SIG-M5 treated with dmso at 0.1 percent for 504 hours (cell line): ENCODE measurements around the gene MCHR1.

Source experiments
- DNase-seq: peaks from one replicate; lab custom pipeline; 2025; ENCODE audit not compliant: unreplicated experiment; lab: John Stamatoyannopoulos, UW

MCHR1 gene

GRCh38 chr22:40723396-40723933, 44.2 kb downstream of the MCHR1 start:
- no peak for DNase-seq

DNA sequence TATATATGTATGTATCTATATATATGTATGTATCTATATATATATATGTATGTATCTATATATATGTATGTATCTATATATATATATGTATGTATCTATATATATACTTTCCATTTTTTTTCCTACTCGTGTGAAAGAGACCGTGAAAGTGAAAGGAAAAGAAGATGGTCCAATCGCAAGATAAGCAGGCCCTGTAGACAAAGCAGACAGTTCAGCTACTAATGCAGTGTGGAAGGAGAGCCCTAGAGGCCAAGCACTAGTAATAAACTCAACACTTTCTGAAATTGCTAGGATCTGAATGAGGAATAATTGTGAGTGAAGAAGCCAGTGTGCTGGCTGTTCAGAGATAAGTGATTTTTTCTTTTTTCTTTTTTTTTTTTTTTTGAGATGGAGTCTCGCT, 47.2 kb downstream of the MCHR1 start:
- no peak for DNase-seq

DNA sequence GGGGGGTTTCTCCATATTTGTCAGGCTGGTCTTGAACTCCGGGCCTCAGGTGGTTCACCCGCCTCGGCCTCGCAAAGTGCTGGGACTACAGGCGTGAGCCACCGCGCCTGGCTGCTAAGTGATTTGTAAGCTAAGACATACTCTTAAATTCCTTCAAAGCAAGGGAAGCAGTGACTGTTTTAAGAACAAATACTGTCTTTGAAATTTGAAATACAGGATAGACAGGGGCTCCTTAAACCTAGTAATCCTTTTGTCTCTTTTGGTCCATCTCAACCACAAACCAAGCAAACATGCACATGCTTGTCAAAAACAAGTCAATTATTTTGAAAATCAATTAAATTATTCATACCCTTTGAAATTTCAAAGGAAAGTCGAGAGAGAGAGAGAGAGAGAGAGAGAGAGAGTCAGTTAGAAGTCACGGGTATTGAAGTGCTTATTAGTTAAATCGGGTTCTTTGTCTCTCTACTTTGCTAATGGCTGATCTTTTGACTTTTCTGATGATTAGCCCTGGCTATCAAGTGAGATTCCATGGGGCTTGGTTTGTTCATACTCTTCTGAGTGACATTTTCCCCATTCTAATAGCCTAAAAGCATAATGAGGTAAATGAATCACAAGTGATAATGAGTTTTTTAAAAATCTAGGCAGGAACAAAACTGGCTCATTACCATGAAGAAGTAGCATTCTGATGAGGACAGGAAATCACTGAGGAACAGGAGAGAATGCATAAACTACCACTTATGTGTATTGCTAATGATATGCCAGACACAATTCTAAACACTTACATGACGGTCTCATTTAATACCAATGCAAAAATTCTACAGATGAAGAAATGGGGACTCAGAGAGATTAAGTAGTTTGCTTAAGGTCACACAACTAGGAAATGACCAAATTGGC, 48.0 kb downstream of the MCHR1 start:
- no peak for DNase-seq

- DNase-seq = no peak
Measured at GRCh38 chr22:40727964-40728615, 48.8 kb downstream of the MCHR1 start.

DNA sequence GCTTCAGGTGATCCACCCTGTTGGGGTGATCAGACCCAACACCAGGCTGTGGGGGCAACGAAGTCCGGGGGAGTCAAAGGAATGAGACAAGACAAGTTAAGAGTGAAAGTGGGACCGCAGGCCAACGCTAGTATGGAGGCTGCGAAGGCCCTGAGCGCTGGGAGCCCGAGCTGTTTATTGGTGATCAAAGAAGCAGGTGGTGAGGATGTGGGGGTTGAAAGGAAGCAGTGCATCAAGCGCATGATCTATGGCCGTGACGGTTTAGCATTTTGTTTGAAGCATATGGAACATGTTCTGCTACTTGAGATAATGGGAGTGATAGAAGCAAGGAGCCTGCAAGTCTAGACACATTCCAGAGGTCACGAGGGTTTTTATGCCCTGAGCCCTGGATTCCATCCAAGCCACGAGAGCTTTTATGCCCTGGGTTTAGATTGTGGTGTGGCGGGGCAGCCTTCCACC, 49.5 kb downstream of the MCHR1 start:
- DNase-seq = no peak

GRCh38 chr22:40729284-40729683, 50.0 kb downstream of the MCHR1 start:
- no peak for DNase-seq
